ENCODE data around the gene MACROD2. TPM values are rescaled to one million over a fixed set of nuclear protein-coding genes. Genes with fewer than 3 reads are reported as not detected.

Gene MACROD2
- total RNA-seq, 4 donors from 2014 or later: 4.0 to 14.1 (median 10.4) TPM

GRCh38 chr20:15909995-15910394 is 1914.7 kb downstream of the MACROD2 start:
- H3K4me3 ChIP-seq: no peak overlapping the region
- WGBS, 2 donors: 95 to 96% methylated on average over 2 of the region's 2 CpGs
- DNase-seq (ENCODE audit: low spot score in 2 of 2): no peak
- H3K9me3 ChIP-seq: no peaks in the 10 kb centered on the region
- peaks cover 0 to 12% (median 0%) of the 10 kb centered on the region in 4 donors for H3K4me1 ChIP-seq
- no peak overlapping the region for H3K27ac ChIP-seq
- no peaks in the 10 kb centered on the region for H3K36me3 ChIP-seq
- TF ChIP-seq CTCF (IDR thresholded peaks at IDR 0.05) (no peak), POLR2A (IDR thresholded peaks at IDR 0.05) (no peak), EP300 (IDR thresholded peaks at IDR 0.05) (no peak)
- H3K27me3 ChIP-seq: peaks cover 0 to 2% of the 10 kb centered on the region in 2 donors

DNA sequence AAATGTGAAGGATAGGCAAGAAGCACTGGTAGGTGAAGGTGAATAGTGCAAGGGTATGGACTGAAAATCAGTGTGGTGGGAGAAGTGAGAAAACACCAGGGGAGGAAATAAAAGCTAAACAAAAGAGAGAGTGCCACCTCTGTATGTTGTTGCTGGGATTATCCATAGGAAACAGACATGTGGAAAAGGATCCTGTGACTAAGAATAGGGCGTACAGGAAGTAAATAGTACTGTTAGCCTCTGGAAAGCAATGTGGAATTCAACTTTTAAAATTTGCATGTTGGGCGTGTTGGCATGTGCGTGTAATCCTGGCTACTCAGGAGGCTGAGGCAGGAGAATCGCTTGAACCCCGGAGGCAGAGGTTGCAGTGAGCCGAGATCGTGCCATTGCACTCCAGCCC is 1916.3 kb downstream of the MACROD2 start:
- no peak overlapping the region for H3K4me3 ChIP-seq
- no peak for DNase-seq (ENCODE audit: low spot score in 2 of 2)
- 73 to 77% methylated on average over 7 of the region's 7 CpGs for WGBS, 2 donors
- no peak overlapping the region for H3K27ac ChIP-seq
- TF ChIP-seq CTCF (IDR thresholded peaks at IDR 0.05) (no peak), POLR2A (IDR thresholded peaks at IDR 0.05) (no peak), EP300 (IDR thresholded peaks at IDR 0.05) (no peak)
- no peaks in the 10 kb centered on the region for H3K9me3 ChIP-seq
- H3K36me3 ChIP-seq: no peaks in the 10 kb centered on the region
- peaks cover 0 to 2% of the 10 kb centered on the region in 2 donors for H3K27me3 ChIP-seq
- peaks cover 0 to 12% (median 0%) of the 10 kb centered on the region in 4 donors for H3K4me1 ChIP-seq

GRCh38 chr20:15913391-15914025 is 1918.2 kb downstream of the MACROD2 start:
- no peaks in the 10 kb centered on the region for H3K9me3 ChIP-seq
- TF ChIP-seq EP300 (IDR thresholded peaks at IDR 0.05) (no peak), CTCF (IDR thresholded peaks at IDR 0.05) (no peak), POLR2A (IDR thresholded peaks at IDR 0.05) (no peak)
- peaks cover 0 to 2% of the 10 kb centered on the region in 2 donors for H3K27me3 ChIP-seq
- peak overlapping the region in 2 of 4 donors; percentile 16 to 32 for H3K27ac ChIP-seq
- no peak for DNase-seq (ENCODE audit: low spot score in 2 of 2)
- 12 to 17% methylated on average over 3 of the region's 3 CpGs for WGBS, 2 donors
- no peaks in the 10 kb centered on the region for H3K36me3 ChIP-seq
- H3K4me1 ChIP-seq: peaks cover 0 to 12% (median 0%) of the 10 kb centered on the region in 4 donors
- H3K4me3 ChIP-seq: no peak overlapping the region

DNA sequence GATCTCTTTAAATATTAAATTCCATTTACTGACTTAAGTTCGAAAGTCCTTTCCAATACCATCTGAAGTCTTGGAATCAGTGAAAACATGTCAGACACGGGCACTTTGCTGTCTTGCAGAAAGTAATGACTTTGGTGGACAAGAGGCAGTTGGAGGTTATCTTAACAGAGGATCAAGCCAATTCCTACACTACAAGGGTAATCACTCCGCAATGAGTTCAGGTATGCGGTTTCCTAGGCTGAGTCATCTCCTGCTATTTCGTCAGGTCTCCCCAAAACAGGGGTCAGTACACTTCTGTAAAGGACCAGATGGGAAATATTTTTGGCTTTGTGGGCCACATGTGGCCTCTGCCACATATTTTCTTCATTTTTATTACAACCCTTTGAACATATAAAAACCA is 1921.3 kb downstream of the MACROD2 start:
- 84 to 88% methylated on average over 5 of the region's 5 CpGs for WGBS, 2 donors
- TF ChIP-seq EP300 (IDR thresholded peaks at IDR 0.05) (no peak), CTCF (IDR thresholded peaks at IDR 0.05) (no peak), POLR2A (IDR thresholded peaks at IDR 0.05) (no peak)
- H3K9me3 ChIP-seq: no peaks in the 10 kb centered on the region
- no peaks in the 10 kb centered on the region for H3K27me3 ChIP-seq
- H3K36me3 ChIP-seq: no peaks in the 10 kb centered on the region
- peaks cover 0 to 12% (median 0%) of the 10 kb centered on the region in 4 donors for H3K4me1 ChIP-seq
- H3K4me3 ChIP-seq: no peak overlapping the region
- peak overlapping the region; percentile 36 to 78 (median 63) for H3K27ac ChIP-seq
- DNase-seq (ENCODE audit: low spot score in 2 of 2): no peak

GRCh38 chr20:15917283-15917682 is 1922.0 kb downstream of the MACROD2 start:
- H3K4me3 ChIP-seq: no peak overlapping the region
- DNase-seq (ENCODE audit: low spot score in 2 of 2): no peak
- no peaks in the 10 kb centered on the region for H3K36me3 ChIP-seq
- TF ChIP-seq EP300 (IDR thresholded peaks at IDR 0.05): peak in 1 of 2 donors; percentile 46
- no peak for TF ChIP-seq CTCF (IDR thresholded peaks at IDR 0.05)
- no peaks in the 10 kb centered on the region for H3K27me3 ChIP-seq
- H3K4me1 ChIP-seq: peaks cover 0 to 12% (median 0%) of the 10 kb centered on the region in 4 donors
- no peaks in the 10 kb centered on the region for H3K9me3 ChIP-seq
- WGBS, 2 donors: 35 to 49% methylated on average over 4 of the region's 4 CpGs
- H3K27ac ChIP-seq: peak overlapping the region; percentile 36 to 78 (median 63)

All from tibial nerve (tissue), 4 donors.